ENCODE measurements around the gene AQP12B. TPM values are rescaled to one million over a fixed set of nuclear protein-coding genes. Genes with fewer than 3 reads are reported as not detected.

AQP12B gene
- total and polyA plus RNA-seq, 8 donors = 0.14 TPM; not detected in 7

- DNase-seq (no peak), ATAC-seq (no peak)
- Histone ChIP-seq H3K27me3 (peaks cover 0 to 71% of the 10 kb centered on the region in 2 donors), H3K4me3 (no peak overlapping the region), H3K4me1 (no peaks in the 10 kb centered on the region), H3K27ac (no peak overlapping the region), H3K36me3 (no peaks in the 10 kb centered on the region), H3K9me3 (peaks cover 0 to 1% of the 10 kb centered on the region in 2 donors)
- intact Hi-C loops (cut with DNase I) = no loop called here
- TF ChIP-seq, protein P1, sequence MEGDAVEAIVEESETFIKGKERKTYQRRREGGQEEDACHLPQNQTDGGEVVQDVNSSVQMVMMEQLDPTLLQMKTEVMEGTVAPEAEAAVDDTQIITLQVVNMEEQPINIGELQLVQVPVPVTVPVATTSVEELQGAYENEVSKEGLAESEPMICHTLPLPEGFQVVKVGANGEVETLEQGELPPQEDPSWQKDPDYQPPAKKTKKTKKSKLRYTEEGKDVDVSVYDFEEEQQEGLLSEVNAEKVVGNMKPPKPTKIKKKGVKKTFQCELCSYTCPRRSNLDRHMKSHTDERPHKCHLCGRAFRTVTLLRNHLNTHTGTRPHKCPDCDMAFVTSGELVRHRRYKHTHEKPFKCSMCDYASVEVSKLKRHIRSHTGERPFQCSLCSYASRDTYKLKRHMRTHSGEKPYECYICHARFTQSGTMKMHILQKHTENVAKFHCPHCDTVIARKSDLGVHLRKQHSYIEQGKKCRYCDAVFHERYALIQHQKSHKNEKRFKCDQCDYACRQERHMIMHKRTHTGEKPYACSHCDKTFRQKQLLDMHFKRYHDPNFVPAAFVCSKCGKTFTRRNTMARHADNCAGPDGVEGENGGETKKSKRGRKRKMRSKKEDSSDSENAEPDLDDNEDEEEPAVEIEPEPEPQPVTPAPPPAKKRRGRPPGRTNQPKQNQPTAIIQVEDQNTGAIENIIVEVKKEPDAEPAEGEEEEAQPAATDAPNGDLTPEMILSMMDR (IDR thresholded peaks at IDR 0.05) = no peak
These were observed 26.5 kb downstream of the AQP12B start for GRCh38 chr2:240655931-240656886.

- intact Hi-C loops (cut with DNase I) = no loop called here
- DNase-seq (no peak), ATAC-seq (no peak)
- peaks cover 10 to 87% of the 10 kb centered on the region in 2 donors for H3K27me3 ChIP-seq
- no peaks in the 10 kb centered on the region for H3K4me1 ChIP-seq
- H3K36me3 ChIP-seq = no peaks in the 10 kb centered on the region
- H3K4me3 ChIP-seq = no peak overlapping the region
- H3K9me3 ChIP-seq = peaks cover 0 to 2% of the 10 kb centered on the region in 2 donors
- no peak overlapping the region for H3K27ac ChIP-seq
- TF ChIP-seq, protein P1 (IDR thresholded peaks at IDR 0.05) = no peak
These were observed 31.5 kb downstream of the AQP12B start for GRCh38 chr2:240651185-240651584.

- H3K9me3 ChIP-seq = peaks cover 0 to 2% of the 10 kb centered on the region in 2 donors
- intact Hi-C loops (cut with DNase I) = no loop called here
- DNase-seq (no peak), ATAC-seq (no peak)
- H3K4me1 ChIP-seq = no peaks in the 10 kb centered on the region
- H3K4me3 ChIP-seq = no peak overlapping the region
- H3K36me3 ChIP-seq = no peaks in the 10 kb centered on the region
- peaks cover 10 to 87% of the 10 kb centered on the region in 2 donors for H3K27me3 ChIP-seq
- TF ChIP-seq, protein P1 (IDR thresholded peaks at IDR 0.05) = no peak
- no peak overlapping the region for H3K27ac ChIP-seq
These were observed 32.3 kb downstream of the AQP12B start for GRCh38 chr2:240650254-240650965.

- DNase-seq (no peak), ATAC-seq (no peak)
- Histone ChIP-seq H3K4me3 (no peak overlapping the region), H3K9me3 (peaks cover 0 to 2% of the 10 kb centered on the region in 2 donors), H3K27me3 (peaks cover 10 to 86% of the 10 kb centered on the region in 2 donors), H3K36me3 (no peaks in the 10 kb centered on the region), H3K27ac (no peak overlapping the region), H3K4me1 (no peaks in the 10 kb centered on the region)
- intact Hi-C loops (cut with DNase I) = no loop called here
- TF ChIP-seq, protein P1 (IDR thresholded peaks at IDR 0.05) = no peak
These were observed 33.4 kb downstream of the AQP12B start for GRCh38 chr2:240649331-240649730.
